NCI-H1105 (cell line): Measurements from ENCODE around the gene TGFBR2.

Experiments
- DNase-seq: peaks from one replicate; lab custom pipeline; 2025; lab: John Stamatoyannopoulos, UW

The TGFBR2 gene

DNA sequence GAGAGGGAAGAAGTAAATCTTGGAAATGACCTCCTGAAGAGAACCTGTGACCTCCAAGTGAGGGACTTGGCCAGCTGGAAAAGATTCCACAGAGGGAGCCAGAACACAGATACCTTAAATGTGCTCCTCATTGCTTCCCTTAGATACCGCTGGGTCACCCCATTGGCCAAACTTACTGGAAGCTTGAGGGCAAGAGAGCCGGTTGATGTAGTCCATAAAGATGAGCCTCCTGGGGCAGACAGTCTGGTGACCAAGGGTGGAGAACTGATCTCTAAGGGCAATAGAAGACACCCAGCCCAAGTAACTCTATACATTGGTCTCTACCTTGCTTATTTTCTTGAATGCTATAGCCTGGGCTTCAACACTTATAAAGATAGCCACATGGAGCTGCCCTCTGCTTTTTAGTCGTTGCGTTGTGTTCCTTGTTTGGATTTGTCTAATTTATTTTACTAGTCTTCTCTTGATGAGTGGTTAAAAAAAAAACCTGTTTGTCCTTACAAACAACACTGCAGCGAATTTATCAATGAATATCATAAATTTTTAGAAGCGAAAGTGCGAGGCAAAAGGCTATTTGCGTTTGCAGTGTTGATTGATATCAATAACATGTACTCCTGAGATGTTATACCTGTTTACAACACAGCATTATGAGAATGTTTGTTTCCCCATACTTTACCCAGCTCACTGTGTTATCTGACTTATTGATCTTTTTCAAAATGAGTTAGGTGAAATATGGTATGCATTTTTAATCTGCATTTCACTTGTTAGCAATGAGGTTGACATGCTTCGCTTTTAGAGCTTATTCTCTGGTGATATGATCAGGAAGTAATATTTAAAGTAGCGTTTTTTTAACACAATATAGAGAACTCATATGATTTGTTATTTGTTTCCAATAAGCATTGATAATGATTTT is 31.2 kb downstream of the TGFBR2 start:
- no peak for DNase-seq

DNA sequence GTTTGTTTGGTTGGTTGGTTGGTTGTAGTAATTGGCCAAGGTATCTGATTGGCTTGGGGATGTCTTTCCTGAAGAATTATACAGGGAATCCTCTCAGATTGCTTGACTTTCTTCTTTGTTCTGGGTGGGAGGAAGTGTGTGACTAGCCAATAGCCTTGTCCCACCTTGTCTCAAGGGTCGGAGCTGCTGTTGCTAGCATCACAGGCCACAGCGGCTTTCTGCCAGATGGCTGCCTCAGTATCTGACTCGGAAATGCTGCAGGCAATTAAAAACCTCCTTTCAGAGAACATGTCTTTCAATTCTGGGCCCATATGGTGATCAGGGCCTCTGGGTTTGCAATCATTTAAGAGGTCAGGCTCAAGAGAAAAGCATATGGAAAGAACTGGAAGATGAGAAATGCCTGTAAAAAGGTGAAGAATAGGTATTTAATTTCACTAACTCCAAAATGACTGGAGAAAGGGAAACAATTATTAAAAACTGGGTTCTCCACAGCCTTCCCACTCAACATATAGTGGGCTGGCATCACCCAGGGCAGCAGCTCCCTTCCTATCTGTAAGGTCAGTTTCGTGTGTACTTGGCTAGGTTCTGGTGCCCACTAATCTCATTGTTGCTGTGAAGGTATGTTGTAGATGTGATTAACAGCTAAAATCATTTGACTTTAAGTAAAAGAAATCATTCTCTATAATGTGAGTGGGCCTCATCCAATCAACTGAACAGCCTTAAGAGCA is 32.4 kb downstream of the TGFBR2 start:
- DNase-seq = no peak

DNA sequence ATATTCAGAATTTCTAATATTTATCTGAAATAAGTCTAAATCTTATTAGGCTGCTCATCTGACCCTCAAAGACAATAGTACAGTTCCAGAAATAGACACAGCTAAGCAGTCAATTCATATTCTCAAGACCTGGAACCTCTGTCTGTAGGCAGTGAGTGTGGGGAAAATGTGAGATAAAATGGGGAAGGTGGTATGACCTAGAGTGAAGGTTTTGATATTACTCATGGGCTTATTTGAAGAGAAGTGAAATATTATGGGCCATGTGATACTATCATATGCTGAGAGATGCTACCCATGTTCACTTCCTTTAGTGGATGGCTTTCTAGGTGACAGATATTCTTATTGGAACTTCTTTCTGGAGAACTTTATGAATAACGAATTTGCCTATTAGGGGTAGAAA is 33.5 kb downstream of the TGFBR2 start:
- DNase-seq = no peak

DNA sequence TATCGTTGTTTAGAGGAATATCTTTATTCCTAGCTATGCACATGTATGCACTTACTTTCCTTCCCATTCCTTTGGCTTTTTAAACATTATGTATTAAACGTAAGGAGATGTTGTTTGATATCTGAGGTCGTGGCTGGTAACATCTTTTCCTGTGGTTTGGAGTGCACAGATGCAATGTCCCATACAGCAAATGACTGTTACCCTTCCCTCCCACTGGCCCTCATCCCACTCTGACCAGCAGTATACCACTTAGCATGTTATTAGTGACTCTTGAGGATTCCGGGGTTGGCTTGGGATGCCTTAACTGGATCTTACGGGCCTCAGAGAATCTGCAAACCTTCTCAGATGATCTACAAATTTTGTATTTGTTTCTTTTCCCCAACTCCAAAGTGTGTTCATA is 34.5 kb downstream of the TGFBR2 start:
- DNase-seq = no peak

DNA sequence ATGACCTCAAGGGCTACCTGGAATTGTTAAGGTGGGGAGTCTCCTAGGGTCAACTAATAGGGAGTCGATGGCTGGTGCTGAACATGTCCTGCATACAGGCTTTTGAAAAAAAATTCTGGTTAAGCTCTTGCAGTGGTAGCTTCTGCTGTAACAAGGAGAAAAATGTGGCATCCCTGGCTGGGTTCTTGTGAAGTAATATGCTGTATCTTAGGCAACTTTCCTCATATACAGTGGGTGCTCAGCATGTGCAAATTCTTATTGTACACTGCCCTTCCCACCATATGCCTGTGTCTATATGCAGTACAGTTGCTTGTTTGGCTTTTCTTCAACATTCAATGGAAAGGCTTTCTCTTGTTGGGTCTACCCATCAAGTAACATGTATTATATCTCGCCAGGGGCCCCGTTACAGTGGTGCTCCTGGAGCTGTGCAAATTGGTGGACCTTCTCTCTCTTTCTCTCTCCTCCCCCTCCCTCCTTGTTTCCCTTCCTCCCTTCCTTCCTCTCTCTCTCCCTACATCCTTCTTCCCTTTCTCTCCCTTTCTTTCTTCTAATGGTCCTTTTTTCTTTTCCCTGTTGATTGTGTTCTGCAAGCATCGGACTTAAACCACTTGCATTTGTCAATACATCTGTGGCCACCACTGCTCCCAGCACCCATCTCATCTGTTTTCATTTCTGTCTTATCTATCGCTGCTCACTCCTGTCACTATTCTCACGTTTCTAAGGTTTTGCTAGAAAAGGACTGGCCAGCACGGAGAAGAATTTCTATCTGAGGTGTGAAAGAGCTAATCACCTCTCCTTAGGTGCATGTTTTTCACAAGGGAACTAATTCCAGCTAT is 35.2 kb downstream of the TGFBR2 start:
- DNase-seq = no peak

DNA sequence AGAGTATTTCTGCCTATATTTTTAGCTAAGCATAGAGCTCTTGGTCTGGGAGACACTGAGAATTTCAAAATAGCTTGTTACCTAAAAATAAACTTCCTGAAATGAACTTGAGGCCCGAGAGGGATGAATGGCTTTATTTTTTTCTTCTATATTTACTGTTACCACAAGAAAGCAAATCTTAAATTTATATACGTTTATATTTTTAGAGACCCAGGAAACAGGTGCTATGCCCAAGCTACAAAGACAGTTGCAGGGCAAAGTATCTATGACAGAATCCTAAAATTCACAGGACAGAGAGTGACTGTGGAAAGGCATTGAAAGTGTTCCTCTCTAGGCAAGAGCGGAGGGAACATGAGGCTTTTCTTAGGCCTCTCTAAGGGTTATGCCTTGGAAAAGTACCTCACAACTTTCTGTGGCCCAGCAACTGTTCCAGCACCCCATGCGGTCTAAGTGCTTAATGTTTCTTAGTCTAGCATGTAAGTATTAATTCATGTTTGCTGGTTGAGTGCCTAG is 36.5 kb downstream of the TGFBR2 start:
- no peak for DNase-seq

DNA sequence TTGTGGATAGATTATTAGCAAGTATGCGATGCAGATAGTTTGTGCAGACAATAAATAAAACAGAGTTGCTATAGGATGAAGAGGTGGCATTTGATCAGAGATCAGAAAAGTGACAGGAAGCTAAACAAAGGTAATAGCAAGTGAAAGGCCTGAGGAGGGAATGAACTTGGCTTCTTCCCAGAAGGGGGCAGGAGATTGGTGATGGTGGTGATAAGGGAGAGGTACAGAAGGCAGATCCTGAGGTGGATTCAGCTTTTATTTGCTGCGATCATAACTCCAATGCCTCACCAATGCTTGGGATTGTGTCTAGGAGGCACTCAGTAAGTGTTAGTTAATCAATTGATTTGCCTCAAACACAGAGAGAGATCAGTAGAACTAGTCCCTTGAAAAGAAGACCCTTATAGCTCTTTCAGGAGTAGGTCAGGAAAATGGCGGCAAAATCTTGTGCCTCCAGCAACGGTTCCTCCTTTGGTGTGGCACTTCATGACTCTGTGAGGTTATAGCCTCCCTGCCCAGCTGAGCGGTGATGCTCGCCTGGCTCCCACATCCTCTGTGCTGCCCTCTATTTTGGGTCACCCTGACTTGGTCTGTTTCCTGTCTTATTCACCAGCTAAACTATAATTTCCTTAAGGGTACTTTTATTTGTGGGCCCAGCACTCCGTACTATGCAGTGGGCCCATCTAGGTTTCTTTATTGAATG is 37.5 kb downstream of the TGFBR2 start:
- DNase-seq = no peak

DNA sequence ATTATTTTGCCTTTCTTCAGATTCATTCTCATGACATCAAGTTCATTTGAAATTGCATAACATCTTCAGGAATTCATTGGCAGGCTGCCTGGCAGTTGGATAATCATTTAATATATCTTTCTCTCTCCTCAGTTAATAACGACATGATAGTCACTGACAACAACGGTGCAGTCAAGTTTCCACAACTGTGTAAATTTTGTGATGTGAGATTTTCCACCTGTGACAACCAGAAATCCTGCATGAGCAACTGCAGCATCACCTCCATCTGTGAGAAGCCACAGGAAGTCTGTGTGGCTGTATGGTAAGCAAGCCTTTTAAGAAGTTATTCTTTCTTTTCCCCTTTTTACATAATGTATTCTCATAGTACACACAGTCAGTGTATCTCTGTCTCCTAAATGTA is 38.2 kb downstream of the TGFBR2 start:
- DNase-seq = no peak

DNA sequence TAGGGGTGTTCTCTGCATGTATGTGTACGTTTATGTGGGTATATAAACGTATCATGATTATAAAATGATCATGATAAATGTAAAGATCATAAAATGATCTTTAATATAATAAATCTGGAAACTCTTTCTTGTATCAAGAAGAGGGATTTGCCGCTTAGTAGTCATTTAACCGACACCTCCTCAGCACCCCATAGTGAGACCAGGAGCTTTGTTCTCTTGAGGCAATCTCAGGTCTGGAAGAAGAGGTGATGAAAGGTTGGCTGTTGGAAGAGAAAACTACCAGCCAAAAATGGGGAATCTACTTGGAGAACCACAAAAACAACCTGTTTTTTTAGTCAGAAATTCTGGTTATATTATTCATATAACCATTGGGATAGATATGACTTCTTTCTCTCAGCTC is 38.7 kb downstream of the TGFBR2 start:
- DNase-seq = no peak

DNA sequence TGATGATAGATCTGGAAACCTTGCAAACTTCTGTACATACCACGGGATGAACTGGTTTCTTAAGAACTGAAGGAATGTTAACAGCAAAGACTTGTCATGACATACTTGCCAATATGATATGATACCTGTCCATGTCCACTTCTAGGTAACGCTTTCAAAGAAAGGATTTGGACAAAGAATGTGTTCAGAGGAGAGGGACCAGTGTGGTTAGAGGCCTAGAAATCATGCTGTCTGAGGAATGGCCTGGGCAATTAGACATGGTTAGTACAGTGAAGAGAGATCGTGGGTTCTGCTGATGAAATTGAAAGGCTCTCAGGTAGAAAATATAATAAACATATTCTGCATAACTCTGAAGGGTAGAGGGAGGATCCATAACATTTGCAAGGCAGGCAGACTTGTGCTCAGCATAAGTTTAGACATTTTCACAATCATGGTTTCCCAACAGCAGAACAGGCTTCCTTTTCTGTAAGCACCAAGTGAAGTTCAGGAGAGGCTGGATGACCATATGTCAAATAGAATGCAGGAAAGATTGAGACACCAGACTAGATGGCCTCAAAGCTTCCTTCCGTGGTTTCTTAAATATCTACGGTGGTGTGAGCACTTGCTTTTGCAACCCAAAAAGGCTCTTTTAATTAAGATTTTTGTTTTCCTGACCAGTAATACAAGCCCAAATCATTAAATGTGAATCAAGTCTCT is 39.9 kb downstream of the TGFBR2 start:
- no peak for DNase-seq

DNA sequence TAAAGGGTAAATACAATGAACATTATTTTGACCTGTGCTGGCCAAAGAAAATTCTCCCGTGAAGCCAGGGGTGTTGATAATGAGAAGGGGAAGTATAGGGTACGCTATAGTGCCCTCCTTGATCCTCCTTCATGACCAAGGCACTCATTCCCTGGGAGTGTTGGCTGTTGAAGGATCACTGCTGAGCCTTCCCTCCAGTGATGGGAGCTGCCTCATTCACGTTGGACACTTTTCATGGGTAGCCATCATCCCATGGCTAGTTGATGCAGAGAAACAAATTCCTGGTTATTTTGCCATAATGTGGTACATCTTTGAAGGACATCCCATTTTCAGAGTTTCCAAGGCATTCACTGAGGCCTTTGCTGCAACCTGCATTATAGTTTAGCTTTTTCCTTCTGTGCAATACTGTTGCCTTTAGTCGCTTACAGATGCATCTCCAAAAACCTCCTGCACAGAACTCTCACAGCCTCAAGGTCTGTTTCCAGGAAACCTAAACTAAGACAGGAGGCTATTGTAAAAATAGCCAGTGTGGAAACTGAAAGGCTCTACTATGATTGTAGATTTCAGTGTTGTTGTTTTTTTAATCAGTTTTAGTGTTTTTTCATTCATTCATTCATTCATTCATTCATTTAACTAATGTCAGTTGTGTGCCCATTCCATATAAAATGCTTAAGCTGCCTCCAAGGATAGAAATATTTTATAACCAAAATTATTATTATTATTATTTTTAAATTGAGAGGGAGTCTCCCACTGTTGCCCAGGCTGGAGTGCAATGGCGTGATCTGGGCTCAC is 40.8 kb downstream of the TGFBR2 start:
- no peak for DNase-seq

DNA sequence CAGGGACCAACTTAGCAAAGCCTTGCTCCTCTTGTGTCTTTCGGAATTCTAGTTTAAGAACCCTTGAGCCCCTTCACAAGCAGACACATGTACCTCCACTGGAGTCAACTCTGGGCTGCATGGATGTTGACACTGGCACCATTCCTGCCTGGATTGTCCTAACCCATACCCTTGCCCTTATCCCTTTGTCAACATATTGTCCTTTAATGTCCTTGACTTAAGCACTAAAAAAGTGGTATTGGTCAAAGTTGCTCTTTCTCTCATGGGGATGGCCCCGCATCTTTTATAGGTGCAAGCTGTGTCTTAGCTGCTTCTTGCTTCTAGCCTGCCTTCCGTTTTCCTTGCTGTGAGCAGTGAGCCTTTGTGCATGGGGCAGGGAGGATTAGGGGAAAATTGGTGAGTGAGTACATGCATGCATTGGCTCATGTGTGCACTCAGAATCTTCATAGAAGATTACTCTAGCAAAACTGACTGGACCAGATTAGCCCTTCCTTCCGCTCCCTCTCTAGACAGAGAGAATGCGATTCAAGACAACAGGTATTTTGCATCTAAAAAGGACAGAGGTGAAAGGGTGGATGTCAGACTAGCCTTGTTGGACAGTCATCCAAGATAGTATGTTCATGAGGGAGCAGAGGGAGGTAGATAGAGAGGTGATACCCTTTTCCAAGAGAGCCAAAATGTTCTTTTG is 42.4 kb downstream of the TGFBR2 start:
- no peak for DNase-seq

DNA sequence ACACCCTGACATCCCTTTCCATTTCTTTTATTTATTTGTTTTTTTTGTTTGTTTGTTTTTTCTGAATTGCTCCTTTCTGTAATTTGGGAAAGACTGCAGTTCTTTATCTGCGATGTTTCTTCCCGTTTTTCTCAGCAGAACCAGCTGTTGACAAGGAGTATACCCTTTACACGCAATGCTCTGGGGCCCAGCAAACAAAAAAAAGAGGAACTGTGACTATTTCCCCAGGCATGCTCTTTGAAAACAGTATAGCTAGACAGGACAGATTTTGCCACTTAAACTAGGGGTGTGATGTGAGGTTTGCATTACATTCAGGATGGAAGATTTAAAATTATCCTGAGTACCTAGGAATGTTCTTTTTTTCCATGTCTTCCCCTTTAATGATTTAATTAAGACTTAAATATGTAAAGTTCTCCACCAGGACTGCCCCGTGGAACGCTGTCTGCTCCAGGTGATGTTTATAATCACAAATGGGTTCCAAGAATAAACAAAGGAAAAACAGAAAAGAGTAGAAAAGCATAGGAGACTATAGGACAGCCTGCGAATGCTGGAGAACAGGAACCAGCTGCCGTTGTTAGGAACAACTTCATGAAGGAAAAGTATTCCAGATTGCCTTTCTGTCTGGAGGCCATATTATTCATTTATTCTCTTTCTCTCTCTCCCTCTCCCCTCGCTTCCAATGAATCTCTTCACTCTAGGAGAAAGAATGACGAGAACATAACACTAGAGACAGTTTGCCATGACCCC is 43.3 kb downstream of the TGFBR2 start:
- no peak for DNase-seq

DNA sequence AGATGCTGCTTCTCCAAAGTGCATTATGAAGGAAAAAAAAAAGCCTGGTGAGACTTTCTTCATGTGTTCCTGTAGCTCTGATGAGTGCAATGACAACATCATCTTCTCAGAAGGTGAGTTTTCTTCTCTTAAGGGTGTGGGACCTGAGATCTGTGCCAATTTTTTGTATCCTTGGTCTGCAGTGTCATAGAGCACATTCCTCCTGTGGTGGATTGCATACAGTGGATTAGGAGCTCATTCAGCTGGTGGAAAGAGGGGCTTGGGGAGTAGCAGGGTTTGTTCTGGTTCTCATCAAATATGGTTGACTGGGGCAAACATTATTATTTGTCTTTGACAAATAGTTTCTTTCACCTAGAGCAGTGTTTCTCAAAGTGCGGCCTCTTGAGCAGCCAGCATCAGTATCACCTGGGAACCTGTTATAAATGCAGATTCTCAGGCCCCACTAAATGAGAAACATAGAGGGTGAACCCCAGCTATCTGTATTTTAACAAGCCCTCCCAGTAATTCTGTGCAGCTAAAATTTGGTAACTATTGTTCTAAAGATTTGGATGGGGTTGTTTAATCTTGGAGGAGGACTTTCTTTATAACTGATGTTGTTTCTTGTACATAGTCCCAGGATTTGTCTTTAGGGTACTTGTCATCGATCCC is 44.1 kb downstream of the TGFBR2 start:
- no peak for DNase-seq

DNA sequence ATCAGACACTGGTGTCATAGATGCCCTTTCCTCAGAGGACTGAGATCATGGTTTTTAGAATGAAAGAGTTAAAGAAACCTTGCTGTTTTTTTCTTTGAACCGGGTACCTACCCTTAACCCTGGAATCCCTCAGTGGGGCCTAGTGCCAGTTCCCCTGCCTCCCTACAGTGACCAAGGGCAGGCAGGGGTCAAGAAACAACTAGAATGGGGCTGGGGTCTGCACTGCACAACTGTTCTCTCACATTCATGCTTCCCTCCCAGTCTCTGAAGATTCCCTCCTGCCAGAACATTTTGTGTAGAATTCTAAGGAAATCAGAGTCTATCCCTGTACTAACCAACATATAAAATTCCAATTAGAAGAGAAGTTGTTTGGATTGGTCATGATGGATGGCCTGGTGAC is 47.9 kb downstream of the TGFBR2 start:
- DNase-seq = no peak

DNA sequence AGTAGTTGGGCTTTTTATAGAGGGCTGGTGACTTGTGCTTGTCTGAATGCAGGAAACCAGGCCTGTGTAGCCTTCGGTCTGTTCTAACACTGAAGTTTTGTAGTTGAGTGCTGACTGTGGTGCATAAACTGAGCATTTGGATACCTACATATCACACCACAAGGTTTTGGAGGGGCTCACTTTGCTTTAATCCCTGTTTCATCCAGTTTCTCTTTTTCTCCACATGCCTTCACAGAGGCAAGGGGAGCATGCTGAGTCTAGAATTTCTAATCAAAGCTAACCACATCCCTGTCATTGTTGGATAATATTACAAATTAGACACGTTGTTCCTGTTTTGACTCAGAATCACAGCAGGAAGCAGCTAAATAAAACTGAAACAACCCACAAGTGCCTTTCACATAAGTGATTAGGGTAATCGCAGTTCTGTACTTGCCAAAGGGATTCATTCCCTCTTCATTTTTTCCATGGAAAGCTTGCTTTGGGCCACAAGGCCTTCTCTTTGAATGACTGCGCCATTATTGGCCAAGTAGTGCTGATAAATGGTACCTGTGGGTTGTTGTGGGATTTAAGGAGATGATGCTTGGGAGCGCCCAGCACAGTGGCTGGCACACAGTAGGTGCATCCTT is 48.9 kb downstream of the TGFBR2 start:
- DNase-seq = no peak

DNA sequence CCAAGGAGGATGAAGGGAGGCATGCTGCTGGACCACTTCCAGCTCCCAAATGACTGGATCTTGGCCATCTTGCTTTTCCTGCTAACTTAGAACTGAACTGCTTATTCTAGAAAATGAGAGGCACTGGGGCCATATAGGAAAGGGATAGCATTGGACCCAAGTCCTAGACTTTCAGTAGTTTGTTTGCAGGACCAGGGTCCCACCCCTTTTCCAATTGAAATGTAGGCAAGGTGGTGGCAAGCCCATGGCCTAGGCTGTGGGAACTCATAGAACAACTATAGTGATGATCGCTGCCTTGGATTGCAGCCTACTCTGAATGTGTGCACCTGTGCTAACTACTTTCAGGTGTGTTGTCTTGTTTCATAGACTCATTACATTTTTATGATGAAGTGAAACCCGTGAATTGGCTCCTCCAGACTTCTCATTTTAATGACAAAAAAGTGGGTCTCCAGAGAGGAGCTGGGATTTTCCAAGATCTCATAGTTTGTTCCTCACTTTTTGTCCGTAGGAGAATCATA is 50.3 kb downstream of the TGFBR2 start:
- DNase-seq = no peak

DNA sequence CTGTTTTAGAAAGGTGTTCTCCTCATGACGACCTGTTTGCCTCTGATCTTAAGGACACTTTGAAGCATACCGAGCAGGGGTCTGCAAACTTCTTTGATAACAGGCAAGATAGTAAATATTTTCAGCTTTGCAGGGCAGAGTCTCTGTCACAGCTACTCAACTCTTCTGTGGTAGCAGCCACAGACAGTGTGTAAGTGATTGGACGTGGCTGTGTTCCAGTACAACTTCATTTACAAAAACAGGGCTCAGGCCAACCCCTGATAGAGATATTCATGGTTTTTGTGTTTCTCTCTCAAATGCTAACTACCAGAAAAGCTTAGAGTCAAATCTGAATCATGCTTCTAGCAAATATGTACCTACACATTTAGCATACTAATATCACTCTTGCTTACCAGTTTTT is 51.5 kb downstream of the TGFBR2 start:
- no peak for DNase-seq
